ENCODE measurements around the gene AGPAT1. TPM values are rescaled to one million over a fixed set of nuclear protein-coding genes. Genes with fewer than 3 reads are reported as not detected.

Gene AGPAT1
- total and polyA plus RNA-seq, 8 donors: 7.3 to 52.6 (median 34.9) TPM

DNA sequence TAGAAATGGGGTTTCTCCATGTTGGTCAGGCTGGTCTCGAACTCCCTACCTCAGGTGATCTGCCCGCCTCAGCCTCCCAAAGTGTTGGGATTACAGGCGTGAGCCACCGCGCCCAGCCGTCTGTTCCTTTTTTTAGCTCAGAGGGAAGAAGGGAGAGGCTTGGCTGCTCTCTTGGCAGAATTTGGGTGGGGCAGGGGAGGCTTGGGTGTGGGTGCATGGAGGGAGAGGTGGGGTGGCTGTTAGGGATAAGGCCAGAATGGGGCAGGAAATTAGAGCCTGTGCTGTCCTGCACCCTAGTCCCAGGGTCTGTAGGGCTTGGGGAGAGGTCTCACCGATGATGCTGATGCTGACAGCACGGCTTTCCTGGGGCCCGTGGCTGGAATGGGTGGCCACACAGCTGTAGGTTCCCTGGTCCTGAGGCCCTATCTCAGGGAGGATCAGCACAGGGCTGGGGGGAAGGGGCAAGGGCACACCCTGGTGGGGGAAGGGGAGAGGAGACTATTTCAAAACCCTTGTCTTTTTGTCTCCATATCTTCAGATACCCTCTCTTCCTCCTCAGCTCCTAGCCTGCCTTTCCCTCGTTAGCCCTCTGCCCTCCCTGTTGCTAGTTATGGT lies 6.1 kb upstream of the AGPAT1 start:
- peaks cover 30 to 62% (median 55%) of the 10 kb centered on the region in 4 donors for H3K36me3 ChIP-seq
- H3K4me1 ChIP-seq: peaks cover 34 to 79% (median 63%) of the 10 kb centered on the region in 4 donors
- intact Hi-C loops (cut with DNase I; ENCODE audit: low total_unique reads): no loop called here
- 45 to 77% (median 57%) methylated on average over 10 of the region's 10 CpGs for WGBS, 5 donors
- H3K27ac ChIP-seq: peak overlapping the region in 4 of 5 donors; percentile 49 to 100 (median 79)
- peak in 1 of 2 donors; percentile 9 for DNase-seq
- TF ChIP-seq POLR2A (IDR thresholded peaks at IDR 0.05) (no peak), POLR2AphosphoS5 (IDR thresholded peaks at IDR 0.05) (no peak), EP300 (IDR thresholded peaks at IDR 0.05) (no peak)
- TF ChIP-seq, protein P1, sequence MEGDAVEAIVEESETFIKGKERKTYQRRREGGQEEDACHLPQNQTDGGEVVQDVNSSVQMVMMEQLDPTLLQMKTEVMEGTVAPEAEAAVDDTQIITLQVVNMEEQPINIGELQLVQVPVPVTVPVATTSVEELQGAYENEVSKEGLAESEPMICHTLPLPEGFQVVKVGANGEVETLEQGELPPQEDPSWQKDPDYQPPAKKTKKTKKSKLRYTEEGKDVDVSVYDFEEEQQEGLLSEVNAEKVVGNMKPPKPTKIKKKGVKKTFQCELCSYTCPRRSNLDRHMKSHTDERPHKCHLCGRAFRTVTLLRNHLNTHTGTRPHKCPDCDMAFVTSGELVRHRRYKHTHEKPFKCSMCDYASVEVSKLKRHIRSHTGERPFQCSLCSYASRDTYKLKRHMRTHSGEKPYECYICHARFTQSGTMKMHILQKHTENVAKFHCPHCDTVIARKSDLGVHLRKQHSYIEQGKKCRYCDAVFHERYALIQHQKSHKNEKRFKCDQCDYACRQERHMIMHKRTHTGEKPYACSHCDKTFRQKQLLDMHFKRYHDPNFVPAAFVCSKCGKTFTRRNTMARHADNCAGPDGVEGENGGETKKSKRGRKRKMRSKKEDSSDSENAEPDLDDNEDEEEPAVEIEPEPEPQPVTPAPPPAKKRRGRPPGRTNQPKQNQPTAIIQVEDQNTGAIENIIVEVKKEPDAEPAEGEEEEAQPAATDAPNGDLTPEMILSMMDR (IDR thresholded peaks at IDR 0.05): no peak
- no peak overlapping the region for H3K4me3 ChIP-seq
- H3K27me3 ChIP-seq: no peaks in the 10 kb centered on the region
- H3K9me3 ChIP-seq: no peaks in the 10 kb centered on the region

DNA sequence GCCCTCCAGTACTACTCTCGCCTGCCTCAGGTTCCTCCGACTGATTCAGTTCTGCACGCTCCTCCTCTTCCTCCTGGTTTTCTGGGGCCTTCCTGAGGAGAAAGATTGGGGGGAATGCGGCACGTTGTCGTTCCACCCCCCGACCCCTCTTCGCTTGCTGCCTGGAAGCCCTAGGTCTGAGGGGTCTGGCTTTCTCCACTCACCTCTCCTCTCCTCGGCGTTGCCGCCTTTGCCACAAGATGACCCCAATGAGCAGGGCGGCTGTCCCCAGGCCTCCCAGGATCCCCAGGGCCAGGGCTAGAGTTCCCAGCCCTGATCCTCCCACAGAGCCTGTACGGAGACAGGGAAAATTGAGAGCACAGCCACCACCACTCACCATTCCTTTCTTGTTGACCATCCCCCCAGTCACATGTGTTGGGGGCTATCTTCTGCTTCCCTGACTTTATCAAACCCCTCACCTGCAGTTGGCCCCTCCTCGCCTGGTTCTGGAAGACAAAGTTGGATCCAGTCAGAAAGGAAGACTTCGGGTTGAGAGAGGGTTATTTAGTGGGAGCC lies 5.3 kb upstream of the AGPAT1 start:
- peak overlapping the region in 4 of 5 donors; percentile 14 to 100 (median 79) for H3K27ac ChIP-seq
- peak in 1 of 2 donors; percentile 3 for DNase-seq
- TF ChIP-seq EP300 (IDR thresholded peaks at IDR 0.05): no peak
- no peak for TF ChIP-seq POLR2AphosphoS5 (IDR thresholded peaks at IDR 0.05)
- TF ChIP-seq, protein P1 (IDR thresholded peaks at IDR 0.05): no peak
- TF ChIP-seq POLR2A (IDR thresholded peaks at IDR 0.05): no peak
- WGBS, 5 donors: 87 to 94% (median 88%) methylated on average over 15 of the region's 15 CpGs
- no peaks in the 10 kb centered on the region for H3K9me3 ChIP-seq
- H3K27me3 ChIP-seq: no peaks in the 10 kb centered on the region
- intact Hi-C loops (cut with DNase I; ENCODE audit: low total_unique reads): no loop called here
- H3K4me3 ChIP-seq: no peak overlapping the region
- H3K36me3 ChIP-seq: peaks cover 23 to 54% (median 48%) of the 10 kb centered on the region in 4 donors
- peaks cover 40 to 79% (median 63%) of the 10 kb centered on the region in 4 donors for H3K4me1 ChIP-seq

DNA sequence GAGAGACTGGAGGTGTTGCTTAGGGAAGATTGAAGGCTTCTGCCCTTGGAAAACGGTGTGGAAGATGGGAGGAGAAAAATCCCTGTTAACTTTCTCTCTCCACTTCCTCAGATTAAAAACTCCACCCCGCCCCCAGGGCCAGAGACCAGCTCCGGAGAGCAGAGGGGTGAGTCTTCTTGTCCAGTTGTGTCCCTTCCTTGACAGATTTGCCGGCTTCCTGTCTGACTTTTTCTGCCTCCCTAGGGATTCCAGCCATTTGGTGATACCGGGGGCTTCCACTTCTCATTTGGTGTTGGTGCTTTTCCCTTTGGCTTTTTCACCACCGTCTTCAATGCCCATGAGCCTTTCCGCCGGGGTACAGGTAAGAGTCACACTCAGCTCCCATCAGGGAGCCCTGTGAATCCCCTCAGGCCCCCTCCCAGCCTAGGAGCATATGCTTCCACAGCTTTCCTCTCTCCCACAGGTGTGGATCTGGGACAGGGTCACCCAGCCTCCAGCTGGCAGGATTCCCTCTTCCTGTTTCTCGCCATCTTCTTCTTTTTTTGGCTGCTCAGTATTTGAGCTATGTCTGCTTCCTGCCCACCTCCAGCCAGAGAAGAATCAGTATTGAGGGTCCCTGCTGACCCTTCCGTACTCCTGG lies 4.0 kb upstream of the AGPAT1 start:
- Histone ChIP-seq H3K9me3 (no peaks in the 10 kb centered on the region), H3K27ac (peak overlapping the region in 4 of 5 donors; percentile 91 to 100 (median 92)), H3K4me1 (peaks cover 41 to 79% (median 66%) of the 10 kb centered on the region in 4 donors), H3K4me3 (peak overlapping the region in 2 of 4 donors; percentile 86 to 90), H3K27me3 (no peaks in the 10 kb centered on the region), H3K36me3 (peaks cover 23 to 49% (median 43%) of the 10 kb centered on the region in 4 donors)
- no peak for DNase-seq
- 63 to 72% (median 70%) methylated on average over 10 of the region's 10 CpGs for WGBS, 5 donors
- intact Hi-C loops (cut with DNase I; ENCODE audit: low total_unique reads): no loop called here
- TF ChIP-seq, protein P1 (IDR thresholded peaks at IDR 0.05): no peak
- no peak for TF ChIP-seq POLR2AphosphoS5 (IDR thresholded peaks at IDR 0.05)
- no peak for TF ChIP-seq EP300 (IDR thresholded peaks at IDR 0.05)
- no peak for TF ChIP-seq POLR2A (IDR thresholded peaks at IDR 0.05)

DNA sequence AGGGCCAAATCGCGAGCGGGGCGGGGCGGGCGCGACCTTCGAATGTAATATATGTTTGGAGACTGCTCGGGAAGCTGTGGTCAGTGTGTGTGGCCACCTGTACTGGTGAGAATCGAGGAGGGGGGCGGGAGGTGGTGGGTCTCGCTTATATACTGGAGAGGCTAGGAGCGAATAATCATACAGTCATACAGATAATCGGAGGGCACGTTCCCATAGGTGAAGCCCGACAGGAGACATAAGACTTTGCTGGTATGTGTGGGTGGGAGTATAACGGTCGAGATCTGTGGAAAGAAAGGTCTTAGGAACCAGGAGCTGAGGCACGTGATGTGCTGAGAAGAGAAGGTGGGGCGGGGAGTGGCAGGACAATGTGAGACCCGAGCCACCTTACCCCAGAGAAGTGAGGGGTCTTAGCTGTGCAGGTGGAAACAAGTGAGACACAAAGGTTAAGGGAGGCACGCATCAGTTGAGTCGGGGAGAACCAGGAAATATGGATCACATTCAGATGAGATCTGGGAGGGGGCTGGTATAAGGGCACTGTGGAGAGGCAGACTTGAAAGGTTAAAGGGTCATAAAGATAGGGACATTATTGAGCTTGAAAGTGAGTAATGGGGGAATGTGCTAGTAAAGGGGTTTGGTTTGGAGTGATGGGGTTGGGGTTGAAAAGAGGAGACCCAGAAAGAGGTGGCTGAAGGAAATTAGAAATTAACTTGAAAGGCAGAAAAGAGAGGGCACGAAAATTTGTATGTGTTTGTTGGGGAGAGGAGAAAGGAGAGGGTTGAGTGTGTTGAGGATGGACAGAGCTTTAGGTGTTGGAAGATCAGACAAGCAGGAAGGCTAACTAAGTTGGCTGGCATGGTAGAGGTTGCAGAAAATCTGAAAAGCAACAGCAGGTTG lies 2.9 kb upstream of the AGPAT1 start:
- intact Hi-C loops (cut with DNase I; ENCODE audit: low total_unique reads): no loop called here
- no peaks in the 10 kb centered on the region for H3K9me3 ChIP-seq
- WGBS, 5 donors: 1 to 2% (median 2%) methylated on average over 20 to 24 of the region's 24 CpGs
- H3K27me3 ChIP-seq: no peaks in the 10 kb centered on the region
- H3K27ac ChIP-seq: peak overlapping the region; percentile 91 to 100 (median 92)
- H3K4me3 ChIP-seq: peak overlapping the region; percentile 86 to 98 (median 88)
- DNase-seq: peak in 1 of 2 donors; percentile 62
- no peak for TF ChIP-seq POLR2A (IDR thresholded peaks at IDR 0.05)
- no peak for TF ChIP-seq POLR2AphosphoS5 (IDR thresholded peaks at IDR 0.05)
- TF ChIP-seq, protein P1 (IDR thresholded peaks at IDR 0.05): no peak
- TF ChIP-seq EP300 (IDR thresholded peaks at IDR 0.05): no peak
- H3K36me3 ChIP-seq: peaks cover 23 to 42% (median 41%) of the 10 kb centered on the region in 4 donors
- peaks cover 46 to 80% (median 70%) of the 10 kb centered on the region in 4 donors for H3K4me1 ChIP-seq

Data from stomach (tissue), 9 donors.